Testis (tissue), 2 donors: ENCODE measurements around the gene ARMS2.

Source experiments
- POLR2A ChIP-seq: fragments of 450-650 bp; IDR thresholded peaks from one replicate; pipeline ENCODE4 v1.6.1; 2017; ENCODE audit warnings: antibody characterized with exemption, mild to moderate bottlenecking, moderate library complexity
- TF ChIP-seq, protein P1 (sequence below), 3 experiments: fragments of 450-650 bp in 2 of 3; fragments of 200-600 bp in 1 of 3; sonication (generic) in 1 of 3; IDR thresholded peaks; one replicate each; pipeline ENCODE4 v1.5.1; 2016 to 2019; ENCODE audit warnings: antibody characterized with exemption in 3 of 3, mild to moderate bottlenecking in 2 of 3, moderate library complexity in 1 of 3

DNA sequence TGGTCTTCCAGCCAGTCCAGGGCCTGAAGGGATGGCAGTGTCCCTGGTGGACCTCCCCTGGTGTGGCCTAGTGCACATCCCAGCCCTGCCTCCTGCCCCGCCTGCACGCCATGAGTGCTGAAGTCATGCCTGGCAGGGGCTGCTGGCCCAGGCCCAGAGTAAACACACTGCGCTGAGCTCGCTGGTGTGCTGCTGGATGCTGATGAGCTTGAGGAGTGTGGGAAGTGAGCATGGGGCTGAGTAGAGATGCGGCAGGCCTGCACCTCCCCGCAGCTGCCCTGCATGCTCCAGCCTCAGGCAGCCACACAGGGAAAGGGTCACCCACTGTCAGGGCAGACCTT lies 50.1 kb downstream of the ARMS2 start:
- TF ChIP-seq POLR2A: no peak
- TF ChIP-seq, protein P1, sequence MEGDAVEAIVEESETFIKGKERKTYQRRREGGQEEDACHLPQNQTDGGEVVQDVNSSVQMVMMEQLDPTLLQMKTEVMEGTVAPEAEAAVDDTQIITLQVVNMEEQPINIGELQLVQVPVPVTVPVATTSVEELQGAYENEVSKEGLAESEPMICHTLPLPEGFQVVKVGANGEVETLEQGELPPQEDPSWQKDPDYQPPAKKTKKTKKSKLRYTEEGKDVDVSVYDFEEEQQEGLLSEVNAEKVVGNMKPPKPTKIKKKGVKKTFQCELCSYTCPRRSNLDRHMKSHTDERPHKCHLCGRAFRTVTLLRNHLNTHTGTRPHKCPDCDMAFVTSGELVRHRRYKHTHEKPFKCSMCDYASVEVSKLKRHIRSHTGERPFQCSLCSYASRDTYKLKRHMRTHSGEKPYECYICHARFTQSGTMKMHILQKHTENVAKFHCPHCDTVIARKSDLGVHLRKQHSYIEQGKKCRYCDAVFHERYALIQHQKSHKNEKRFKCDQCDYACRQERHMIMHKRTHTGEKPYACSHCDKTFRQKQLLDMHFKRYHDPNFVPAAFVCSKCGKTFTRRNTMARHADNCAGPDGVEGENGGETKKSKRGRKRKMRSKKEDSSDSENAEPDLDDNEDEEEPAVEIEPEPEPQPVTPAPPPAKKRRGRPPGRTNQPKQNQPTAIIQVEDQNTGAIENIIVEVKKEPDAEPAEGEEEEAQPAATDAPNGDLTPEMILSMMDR (IDR thresholded peaks at IDR 0.05): no peak
